Measurements from ENCODE around the gene MAPKAPK5.
A peak's percentile ranks its signal among the peaks of the same experiment; 100 is the strongest.
"Not testable (repeated sequence)": the region's sequence is repeated elsewhere in the genome, so short reads cannot be mapped to it uniquely, and the experiment has no call there.

Gene MAPKAPK5

GRCh38 chr12:111823891-111824290, 18.1 kb upstream of the MAPKAPK5 start:
- Histone ChIP-seq H3K27ac (ENCODE audit: low read depth, low read length, poor library complexity, severe bottlenecking) (no peak overlapping the region), H3K4me2 (ENCODE audit: low read length) (no peak overlapping the region), H3F3A (ENCODE audit: insufficient read depth, low read length) (no peaks in the 10 kb centered on the region), H3K27me3 (ENCODE audit: insufficient read depth, low read length) (no peaks in the 10 kb centered on the region), H4K20me1 (ENCODE audit: insufficient read depth, low read length) (no peaks in the 10 kb centered on the region), H3K4me3 (ENCODE audit: low read depth, low read length, poor library complexity, severe bottlenecking) (no peak overlapping the region), H3K36me3 (ENCODE audit: insufficient read depth, low read length) (no peaks in the 10 kb centered on the region), H3K79me2 (ENCODE audit: insufficient read depth, low read length) (no peaks in the 10 kb centered on the region), H2AFZ (ENCODE audit: low read length) (no peak overlapping the region), H3K4me1 (ENCODE audit: insufficient read depth, low read length, severe bottlenecking) (no peaks in the 10 kb centered on the region), H3K9me3 (ENCODE audit: low read length) (no peaks in the 10 kb centered on the region), H3K9ac (ENCODE audit: low read length) (no peak overlapping the region), H3K9me2 (ENCODE audit: low read depth, low read length) (no peaks in the 10 kb centered on the region)
- TF ChIP-seq CTCF (IDR thresholded peaks at IDR 0.05; ENCODE audit: low read length) (no peak), EZH2 (IDR thresholded peaks at IDR 0.05; ENCODE audit: borderline replicate concordance, low read length) (no peak)

DNA sequence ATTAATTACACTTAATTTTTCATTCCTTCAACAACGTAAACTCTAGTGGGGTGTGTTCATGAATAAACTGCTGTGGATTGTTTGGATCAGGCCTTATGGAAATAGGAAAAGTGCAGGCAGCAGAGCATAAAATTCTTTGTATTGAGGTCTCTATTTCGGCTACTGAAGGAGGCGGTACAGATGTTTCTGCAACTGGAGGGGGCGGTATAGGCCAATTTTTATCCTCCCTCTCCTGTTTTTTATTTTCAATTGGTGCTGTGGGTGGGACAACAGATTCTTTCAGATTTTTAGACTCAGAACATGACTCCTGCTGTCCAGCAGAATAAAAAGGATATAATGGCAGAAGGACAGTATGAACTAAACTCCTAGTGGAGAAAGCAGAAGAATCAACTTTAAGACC, 17.7 kb upstream of the MAPKAPK5 start:
- H3K4me2 ChIP-seq (ENCODE audit: low read length); H3F3A ChIP-seq (ENCODE audit: insufficient read depth, low read length); H3K9ac ChIP-seq (ENCODE audit: low read length); H3K9me2 ChIP-seq (ENCODE audit: low read depth, low read length); H3K4me3 ChIP-seq (ENCODE audit: low read depth, low read length, poor library complexity, severe bottlenecking); H3K27me3 ChIP-seq (ENCODE audit: insufficient read depth, low read length); H3K79me2 ChIP-seq (ENCODE audit: insufficient read depth, low read length); H3K4me1 ChIP-seq (ENCODE audit: insufficient read depth, low read length, severe bottlenecking); H3K27ac ChIP-seq (ENCODE audit: low read depth, low read length, poor library complexity, severe bottlenecking); H2AFZ ChIP-seq (ENCODE audit: low read length); H3K9me3 ChIP-seq (ENCODE audit: low read length); H4K20me1 ChIP-seq (ENCODE audit: insufficient read depth, low read length); H3K36me3 ChIP-seq (ENCODE audit: insufficient read depth, low read length): not testable (repeated sequence)
- peak; percentile 34; the same call in 1 of the 2 replicates for TF ChIP-seq CTCF (IDR thresholded peaks at IDR 0.05; ENCODE audit: low read length)

DNA sequence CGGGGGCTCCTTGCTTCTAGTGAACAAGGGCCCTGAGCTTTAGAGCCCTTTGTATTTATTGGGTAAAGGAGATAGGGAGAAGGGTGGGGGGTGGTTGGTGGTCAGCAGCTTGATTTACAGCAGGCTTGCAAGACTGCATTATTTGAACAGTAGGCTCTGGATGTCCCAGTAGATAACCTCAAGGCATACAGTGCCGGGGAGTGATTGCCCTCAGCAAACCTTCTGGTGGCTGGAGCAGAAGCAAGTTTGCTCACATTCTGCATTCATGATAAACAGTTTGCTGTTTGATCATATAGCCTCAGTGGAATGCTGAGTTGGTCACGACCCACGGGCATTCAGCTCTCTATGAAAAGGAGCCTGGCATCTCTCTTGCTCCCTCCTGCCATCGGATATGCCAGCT, 16.5 kb upstream of the MAPKAPK5 start:
- Histone ChIP-seq H3K36me3 (ENCODE audit: insufficient read depth, low read length) (no peaks in the 10 kb centered on the region), H3K9me2 (ENCODE audit: low read depth, low read length) (no peaks in the 10 kb centered on the region), H3K4me3 (ENCODE audit: low read depth, low read length, poor library complexity, severe bottlenecking) (no peak overlapping the region), H3K9me3 (ENCODE audit: low read length) (no peaks in the 10 kb centered on the region), H3K4me2 (ENCODE audit: low read length) (no peak overlapping the region), H3K79me2 (ENCODE audit: insufficient read depth, low read length) (no peaks in the 10 kb centered on the region), H3K27me3 (ENCODE audit: insufficient read depth, low read length) (no peaks in the 10 kb centered on the region), H3K4me1 (ENCODE audit: insufficient read depth, low read length, severe bottlenecking) (no peaks in the 10 kb centered on the region), H3K27ac (ENCODE audit: low read depth, low read length, poor library complexity, severe bottlenecking) (no peak overlapping the region), H3K9ac (ENCODE audit: low read length) (no peak overlapping the region), H3F3A (ENCODE audit: insufficient read depth, low read length) (no peaks in the 10 kb centered on the region), H4K20me1 (ENCODE audit: insufficient read depth, low read length) (no peaks in the 10 kb centered on the region), H2AFZ (ENCODE audit: low read length) (no peak overlapping the region)
- TF ChIP-seq CTCF (IDR thresholded peaks at IDR 0.05; ENCODE audit: low read length) (no peak), EZH2 (IDR thresholded peaks at IDR 0.05; ENCODE audit: borderline replicate concordance, low read length) (no peak)
